ENCODE results near the gene DEGS2. TPM values are rescaled to one million over a fixed set of nuclear protein-coding genes. Genes with fewer than 3 reads are reported as not detected.

The DEGS2 gene
- total RNA-seq, 1 experiment from 2014 or later = 1.6 TPM

DNA sequence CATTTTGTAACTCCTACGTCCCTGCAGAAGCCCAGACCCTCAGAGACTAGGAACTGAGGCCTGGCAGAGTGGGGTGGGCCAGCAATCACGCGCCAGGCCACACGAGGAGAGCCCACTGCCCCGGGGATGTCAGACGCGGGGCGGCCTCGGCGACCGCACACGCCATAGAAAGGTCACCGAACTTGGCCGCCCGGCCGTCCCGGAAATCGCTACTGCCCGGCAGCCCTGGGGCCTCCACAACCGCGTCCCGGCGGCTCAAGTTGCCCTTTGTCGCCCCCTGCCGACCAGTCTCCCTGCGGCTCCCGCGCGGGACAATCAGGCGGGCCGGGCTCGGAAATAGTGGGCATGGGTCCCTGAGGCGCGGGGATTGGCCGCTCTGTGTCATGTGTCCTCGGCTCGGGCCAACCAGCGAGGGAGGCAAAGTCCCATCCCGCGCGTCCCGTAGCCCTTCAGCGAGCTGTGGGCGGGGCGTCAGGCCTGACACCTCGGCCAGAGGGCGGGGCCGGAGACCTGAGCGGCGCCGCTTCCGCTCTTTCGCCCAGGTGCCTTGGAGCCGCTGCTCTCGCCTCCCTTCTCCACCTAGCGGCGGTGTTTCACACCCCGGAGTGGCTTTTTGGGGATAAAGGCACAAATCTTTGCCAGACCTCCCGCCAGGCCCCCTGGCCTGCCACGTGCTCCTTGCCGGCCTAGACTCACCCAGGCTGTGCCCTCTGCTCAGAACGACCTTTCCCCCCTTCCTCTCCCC is 33.4 kb upstream of the DEGS2 start (continued):
- TF ChIP-seq, protein P1, sequence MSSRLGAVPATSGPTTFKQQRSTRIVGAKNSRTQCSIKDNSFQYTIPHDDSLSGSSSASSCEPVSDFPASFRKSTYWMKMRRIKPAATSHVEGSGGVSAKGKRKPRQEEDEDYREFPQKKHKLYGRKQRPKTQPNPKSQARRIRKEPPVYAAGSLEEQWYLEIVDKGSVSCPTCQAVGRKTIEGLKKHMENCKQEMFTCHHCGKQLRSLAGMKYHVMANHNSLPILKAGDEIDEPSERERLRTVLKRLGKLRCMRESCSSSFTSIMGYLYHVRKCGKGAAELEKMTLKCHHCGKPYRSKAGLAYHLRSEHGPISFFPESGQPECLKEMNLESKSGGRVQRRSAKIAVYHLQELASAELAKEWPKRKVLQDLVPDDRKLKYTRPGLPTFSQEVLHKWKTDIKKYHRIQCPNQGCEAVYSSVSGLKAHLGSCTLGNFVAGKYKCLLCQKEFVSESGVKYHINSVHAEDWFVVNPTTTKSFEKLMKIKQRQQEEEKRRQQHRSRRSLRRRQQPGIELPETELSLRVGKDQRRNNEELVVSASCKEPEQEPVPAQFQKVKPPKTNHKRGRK (CRISPR knock-in tag; IDR thresholded peaks at IDR 0.05; ENCODE audit: borderline replicate concordance) = no peak
- no peak for TF ChIP-seq GRHL2 (CRISPR knock-in tag; IDR thresholded peaks at IDR 0.05; ENCODE audit: insufficient replicate concordance, severe bottlenecking)
- TF ChIP-seq NFE2L1 (CRISPR knock-in tag; IDR thresholded peaks at IDR 0.05) = peak; percentile 62; the same call in 1 of the 2 replicates
- TF ChIP-seq CBFB (CRISPR knock-in tag; IDR thresholded peaks at IDR 0.05; ENCODE audit: low read depth) = no peak
- TF ChIP-seq, protein P2, sequence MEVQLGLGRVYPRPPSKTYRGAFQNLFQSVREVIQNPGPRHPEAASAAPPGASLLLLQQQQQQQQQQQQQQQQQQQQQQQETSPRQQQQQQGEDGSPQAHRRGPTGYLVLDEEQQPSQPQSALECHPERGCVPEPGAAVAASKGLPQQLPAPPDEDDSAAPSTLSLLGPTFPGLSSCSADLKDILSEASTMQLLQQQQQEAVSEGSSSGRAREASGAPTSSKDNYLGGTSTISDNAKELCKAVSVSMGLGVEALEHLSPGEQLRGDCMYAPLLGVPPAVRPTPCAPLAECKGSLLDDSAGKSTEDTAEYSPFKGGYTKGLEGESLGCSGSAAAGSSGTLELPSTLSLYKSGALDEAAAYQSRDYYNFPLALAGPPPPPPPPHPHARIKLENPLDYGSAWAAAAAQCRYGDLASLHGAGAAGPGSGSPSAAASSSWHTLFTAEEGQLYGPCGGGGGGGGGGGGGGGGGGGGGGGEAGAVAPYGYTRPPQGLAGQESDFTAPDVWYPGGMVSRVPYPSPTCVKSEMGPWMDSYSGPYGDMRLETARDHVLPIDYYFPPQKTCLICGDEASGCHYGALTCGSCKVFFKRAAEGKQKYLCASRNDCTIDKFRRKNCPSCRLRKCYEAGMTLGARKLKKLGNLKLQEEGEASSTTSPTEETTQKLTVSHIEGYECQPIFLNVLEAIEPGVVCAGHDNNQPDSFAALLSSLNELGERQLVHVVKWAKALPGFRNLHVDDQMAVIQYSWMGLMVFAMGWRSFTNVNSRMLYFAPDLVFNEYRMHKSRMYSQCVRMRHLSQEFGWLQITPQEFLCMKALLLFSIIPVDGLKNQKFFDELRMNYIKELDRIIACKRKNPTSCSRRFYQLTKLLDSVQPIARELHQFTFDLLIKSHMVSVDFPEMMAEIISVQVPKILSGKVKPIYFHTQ (CRISPR knock-in tag; IDR thresholded peaks at IDR 0.05) = no peak
- 0 out of 2 replicates have a peak, but pooled peaks have one; percentile 30 for TF ChIP-seq PRRX2 (CRISPR knock-in tag; IDR thresholded peaks at IDR 0.05)
- TF ChIP-seq, protein P3, sequence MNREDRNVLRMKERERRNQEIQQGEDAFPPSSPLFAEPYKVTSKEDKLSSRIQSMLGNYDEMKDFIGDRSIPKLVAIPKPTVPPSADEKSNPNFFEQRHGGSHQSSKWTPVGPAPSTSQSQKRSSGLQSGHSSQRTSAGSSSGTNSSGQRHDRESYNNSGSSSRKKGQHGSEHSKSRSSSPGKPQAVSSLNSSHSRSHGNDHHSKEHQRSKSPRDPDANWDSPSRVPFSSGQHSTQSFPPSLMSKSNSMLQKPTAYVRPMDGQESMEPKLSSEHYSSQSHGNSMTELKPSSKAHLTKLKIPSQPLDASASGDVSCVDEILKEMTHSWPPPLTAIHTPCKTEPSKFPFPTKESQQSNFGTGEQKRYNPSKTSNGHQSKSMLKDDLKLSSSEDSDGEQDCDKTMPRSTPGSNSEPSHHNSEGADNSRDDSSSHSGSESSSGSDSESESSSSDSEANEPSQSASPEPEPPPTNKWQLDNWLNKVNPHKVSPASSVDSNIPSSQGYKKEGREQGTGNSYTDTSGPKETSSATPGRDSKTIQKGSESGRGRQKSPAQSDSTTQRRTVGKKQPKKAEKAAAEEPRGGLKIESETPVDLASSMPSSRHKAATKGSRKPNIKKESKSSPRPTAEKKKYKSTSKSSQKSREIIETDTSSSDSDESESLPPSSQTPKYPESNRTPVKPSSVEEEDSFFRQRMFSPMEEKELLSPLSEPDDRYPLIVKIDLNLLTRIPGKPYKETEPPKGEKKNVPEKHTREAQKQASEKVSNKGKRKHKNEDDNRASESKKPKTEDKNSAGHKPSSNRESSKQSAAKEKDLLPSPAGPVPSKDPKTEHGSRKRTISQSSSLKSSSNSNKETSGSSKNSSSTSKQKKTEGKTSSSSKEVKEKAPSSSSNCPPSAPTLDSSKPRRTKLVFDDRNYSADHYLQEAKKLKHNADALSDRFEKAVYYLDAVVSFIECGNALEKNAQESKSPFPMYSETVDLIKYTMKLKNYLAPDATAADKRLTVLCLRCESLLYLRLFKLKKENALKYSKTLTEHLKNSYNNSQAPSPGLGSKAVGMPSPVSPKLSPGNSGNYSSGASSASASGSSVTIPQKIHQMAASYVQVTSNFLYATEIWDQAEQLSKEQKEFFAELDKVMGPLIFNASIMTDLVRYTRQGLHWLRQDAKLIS (CRISPR knock-in tag; IDR thresholded peaks at IDR 0.05; ENCODE audit: borderline replicate concordance) = no peak
- TF ChIP-seq, protein P4, sequence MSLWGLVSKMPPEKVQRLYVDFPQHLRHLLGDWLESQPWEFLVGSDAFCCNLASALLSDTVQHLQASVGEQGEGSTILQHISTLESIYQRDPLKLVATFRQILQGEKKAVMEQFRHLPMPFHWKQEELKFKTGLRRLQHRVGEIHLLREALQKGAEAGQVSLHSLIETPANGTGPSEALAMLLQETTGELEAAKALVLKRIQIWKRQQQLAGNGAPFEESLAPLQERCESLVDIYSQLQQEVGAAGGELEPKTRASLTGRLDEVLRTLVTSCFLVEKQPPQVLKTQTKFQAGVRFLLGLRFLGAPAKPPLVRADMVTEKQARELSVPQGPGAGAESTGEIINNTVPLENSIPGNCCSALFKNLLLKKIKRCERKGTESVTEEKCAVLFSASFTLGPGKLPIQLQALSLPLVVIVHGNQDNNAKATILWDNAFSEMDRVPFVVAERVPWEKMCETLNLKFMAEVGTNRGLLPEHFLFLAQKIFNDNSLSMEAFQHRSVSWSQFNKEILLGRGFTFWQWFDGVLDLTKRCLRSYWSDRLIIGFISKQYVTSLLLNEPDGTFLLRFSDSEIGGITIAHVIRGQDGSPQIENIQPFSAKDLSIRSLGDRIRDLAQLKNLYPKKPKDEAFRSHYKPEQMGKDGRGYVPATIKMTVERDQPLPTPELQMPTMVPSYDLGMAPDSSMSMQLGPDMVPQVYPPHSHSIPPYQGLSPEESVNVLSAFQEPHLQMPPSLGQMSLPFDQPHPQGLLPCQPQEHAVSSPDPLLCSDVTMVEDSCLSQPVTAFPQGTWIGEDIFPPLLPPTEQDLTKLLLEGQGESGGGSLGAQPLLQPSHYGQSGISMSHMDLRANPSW (CRISPR knock-in tag; conservative IDR thresholded peaks at IDR 0.05; ENCODE audit: low read depth) = no peak
- 0 out of 2 replicates have a peak, but pooled peaks have one; percentile 31 for TF ChIP-seq CREB1 (CRISPR knock-in tag; IDR thresholded peaks at IDR 0.05)
- TF ChIP-seq, protein P5, sequence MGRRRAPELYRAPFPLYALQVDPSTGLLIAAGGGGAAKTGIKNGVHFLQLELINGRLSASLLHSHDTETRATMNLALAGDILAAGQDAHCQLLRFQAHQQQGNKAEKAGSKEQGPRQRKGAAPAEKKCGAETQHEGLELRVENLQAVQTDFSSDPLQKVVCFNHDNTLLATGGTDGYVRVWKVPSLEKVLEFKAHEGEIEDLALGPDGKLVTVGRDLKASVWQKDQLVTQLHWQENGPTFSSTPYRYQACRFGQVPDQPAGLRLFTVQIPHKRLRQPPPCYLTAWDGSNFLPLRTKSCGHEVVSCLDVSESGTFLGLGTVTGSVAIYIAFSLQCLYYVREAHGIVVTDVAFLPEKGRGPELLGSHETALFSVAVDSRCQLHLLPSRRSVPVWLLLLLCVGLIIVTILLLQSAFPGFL (CRISPR knock-in tag; IDR thresholded peaks at IDR 0.05; ENCODE audit: borderline replicate concordance) = no peak
- TF ChIP-seq, protein P6, sequence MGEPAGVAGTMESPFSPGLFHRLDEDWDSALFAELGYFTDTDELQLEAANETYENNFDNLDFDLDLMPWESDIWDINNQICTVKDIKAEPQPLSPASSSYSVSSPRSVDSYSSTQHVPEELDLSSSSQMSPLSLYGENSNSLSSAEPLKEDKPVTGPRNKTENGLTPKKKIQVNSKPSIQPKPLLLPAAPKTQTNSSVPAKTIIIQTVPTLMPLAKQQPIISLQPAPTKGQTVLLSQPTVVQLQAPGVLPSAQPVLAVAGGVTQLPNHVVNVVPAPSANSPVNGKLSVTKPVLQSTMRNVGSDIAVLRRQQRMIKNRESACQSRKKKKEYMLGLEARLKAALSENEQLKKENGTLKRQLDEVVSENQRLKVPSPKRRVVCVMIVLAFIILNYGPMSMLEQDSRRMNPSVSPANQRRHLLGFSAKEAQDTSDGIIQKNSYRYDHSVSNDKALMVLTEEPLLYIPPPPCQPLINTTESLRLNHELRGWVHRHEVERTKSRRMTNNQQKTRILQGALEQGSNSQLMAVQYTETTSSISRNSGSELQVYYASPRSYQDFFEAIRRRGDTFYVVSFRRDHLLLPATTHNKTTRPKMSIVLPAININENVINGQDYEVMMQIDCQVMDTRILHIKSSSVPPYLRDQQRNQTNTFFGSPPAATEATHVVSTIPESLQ (CRISPR knock-in tag; IDR thresholded peaks at IDR 0.05) = no peak
- TF ChIP-seq JAZF1 (CRISPR knock-in tag; IDR thresholded peaks at IDR 0.05) = no peak
- TF ChIP-seq, protein P7, sequence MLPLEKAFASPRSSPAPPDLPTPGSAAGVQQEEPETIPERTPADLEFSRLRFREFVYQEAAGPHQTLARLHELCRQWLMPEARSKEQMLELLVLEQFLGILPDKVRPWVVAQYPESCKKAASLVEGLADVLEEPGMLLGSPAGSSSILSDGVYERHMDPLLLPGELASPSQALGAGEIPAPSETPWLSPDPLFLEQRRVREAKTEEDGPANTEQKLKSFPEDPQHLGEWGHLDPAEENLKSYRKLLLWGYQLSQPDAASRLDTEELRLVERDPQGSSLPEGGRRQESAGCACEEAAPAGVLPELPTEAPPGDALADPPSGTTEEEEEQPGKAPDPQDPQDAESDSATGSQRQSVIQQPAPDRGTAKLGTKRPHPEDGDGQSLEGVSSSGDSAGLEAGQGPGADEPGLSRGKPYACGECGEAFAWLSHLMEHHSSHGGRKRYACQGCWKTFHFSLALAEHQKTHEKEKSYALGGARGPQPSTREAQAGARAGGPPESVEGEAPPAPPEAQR (CRISPR knock-in tag; IDR thresholded peaks at IDR 0.05) = no peak
- no peak for TF ChIP-seq NFATC4 (CRISPR knock-in tag; IDR thresholded peaks at IDR 0.05)
- TF ChIP-seq, protein P8, sequence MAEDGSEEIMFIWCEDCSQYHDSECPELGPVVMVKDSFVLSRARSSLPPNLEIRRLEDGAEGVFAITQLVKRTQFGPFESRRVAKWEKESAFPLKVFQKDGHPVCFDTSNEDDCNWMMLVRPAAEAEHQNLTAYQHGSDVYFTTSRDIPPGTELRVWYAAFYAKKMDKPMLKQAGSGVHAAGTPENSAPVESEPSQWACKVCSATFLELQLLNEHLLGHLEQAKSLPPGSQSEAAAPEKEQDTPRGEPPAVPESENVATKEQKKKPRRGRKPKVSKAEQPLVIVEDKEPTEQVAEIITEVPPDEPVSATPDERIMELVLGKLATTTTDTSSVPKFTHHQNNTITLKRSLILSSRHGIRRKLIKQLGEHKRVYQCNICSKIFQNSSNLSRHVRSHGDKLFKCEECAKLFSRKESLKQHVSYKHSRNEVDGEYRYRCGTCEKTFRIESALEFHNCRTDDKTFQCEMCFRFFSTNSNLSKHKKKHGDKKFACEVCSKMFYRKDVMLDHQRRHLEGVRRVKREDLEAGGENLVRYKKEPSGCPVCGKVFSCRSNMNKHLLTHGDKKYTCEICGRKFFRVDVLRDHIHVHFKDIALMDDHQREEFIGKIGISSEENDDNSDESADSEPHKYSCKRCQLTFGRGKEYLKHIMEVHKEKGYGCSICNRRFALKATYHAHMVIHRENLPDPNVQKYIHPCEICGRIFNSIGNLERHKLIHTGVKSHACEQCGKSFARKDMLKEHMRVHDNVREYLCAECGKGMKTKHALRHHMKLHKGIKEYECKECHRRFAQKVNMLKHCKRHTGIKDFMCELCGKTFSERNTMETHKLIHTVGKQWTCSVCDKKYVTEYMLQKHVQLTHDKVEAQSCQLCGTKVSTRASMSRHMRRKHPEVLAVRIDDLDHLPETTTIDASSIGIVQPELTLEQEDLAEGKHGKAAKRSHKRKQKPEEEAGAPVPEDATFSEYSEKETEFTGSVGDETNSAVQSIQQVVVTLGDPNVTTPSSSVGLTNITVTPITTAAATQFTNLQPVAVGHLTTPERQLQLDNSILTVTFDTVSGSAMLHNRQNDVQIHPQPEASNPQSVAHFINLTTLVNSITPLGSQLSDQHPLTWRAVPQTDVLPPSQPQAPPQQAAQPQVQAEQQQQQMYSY (CRISPR knock-in tag; IDR thresholded peaks at IDR 0.05) = no peak
- no peak for TF ChIP-seq ETV6 (CRISPR knock-in tag; IDR thresholded peaks at IDR 0.05)
- TF ChIP-seq, protein P9, sequence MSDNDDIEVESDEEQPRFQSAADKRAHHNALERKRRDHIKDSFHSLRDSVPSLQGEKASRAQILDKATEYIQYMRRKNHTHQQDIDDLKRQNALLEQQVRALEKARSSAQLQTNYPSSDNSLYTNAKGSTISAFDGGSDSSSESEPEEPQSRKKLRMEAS (CRISPR knock-in tag; IDR thresholded peaks at IDR 0.05) = peak; percentile 85

Measured in WTC11 (cell line).